ENCODE measurements around the gene DES. TPM values are rescaled to one million over a fixed set of nuclear protein-coding genes. Genes with fewer than 3 reads are reported as not detected.

Gene DES
- total and polyA plus RNA-seq, 9 of the 15 experiments (the other 6 are each of a cell fraction or from before 2014, with no cell fraction given) = 2.5 to 58.9 (median 21.9) TPM

DNA sequence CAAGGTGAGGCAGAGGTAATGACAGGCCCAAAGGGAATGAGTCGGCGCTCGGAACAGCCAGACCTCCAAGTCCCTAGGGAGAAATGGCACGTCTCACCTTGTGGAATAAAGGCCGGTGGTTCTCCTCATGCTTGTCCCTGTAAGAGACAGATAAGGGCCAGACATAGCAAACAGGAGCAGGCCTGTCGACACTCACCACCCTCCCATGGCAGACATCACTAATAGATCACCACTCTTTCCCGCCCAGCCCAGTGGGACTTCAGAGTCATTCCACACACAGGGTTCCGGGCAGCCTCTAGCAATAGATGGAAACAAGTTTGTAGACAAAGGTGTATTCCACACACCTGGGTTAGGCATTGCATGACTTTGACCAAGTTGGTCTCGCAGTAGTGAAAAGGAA is 36.7 kb upstream of the DES start:
- POLR2A ChIA-PET = no interaction called here
- intact Hi-C loops (cut with micrococcal nuclease) = no loop called here
- peaks cover 3% of the 10 kb centered on the region for H3K9me1 ChIP-seq (ENCODE audit: control insufficient read depth, insufficient read depth, low read length)
- H3K36me3 ChIP-seq (ENCODE audit: control insufficient read depth, insufficient read depth, low read length) = peaks cover 65% of the 10 kb centered on the region; the same call in 2 of the 3 replicates
- in situ Hi-C loops (cut with MboI) = no loop called here
- no peak overlapping the region; a peak in 2 of 4 replicates for H3K9ac ChIP-seq (ENCODE audit: insufficient read depth in 1 of 2, low read depth in 2 of 2, low read length in 2 of 2)
- peaks cover 2% of the 10 kb centered on the region; the same call in 1 of the 3 replicates for H3K79me2 ChIP-seq (ENCODE audit: control insufficient read depth, insufficient read depth, low read length)
- H3K4me1 ChIP-seq (replicated peaks in 1 of 2; ENCODE audit: control insufficient read depth in 2 of 2, insufficient read depth in 2 of 2, low read length in 2 of 2) = peaks cover 1 to 18% of the 10 kb centered on the region in 2 experiments; a peak in 4 of 5 replicates
- CTCF ChIA-PET (ENCODE audit: low intra/inter-chr PET ratio) = no interaction called here
- WGBS (ENCODE audit: insufficient coverage, low coverage, missing lambda C conversion rate) = 52% methylated on average over 9 of the region's 9 CpGs
- no peaks in the 10 kb centered on the region for H3K9me3 ChIP-seq (replicated peaks; ENCODE audit: control insufficient read depth, insufficient read depth, low read depth, low read length)
- no peak overlapping the region for H2AFZ ChIP-seq (ENCODE audit: low read depth, low read length)
- DNase-seq (ENCODE audit: extremely low read depth in 1 of 4, low spot score in 3 of 4) = peak; percentile 20 to 41 (median 30)
- no peak overlapping the region for H3K4me3 ChIP-seq
- H3K27me3 ChIP-seq (ENCODE audit: control insufficient read depth in 2 of 2, insufficient read depth in 2 of 2, low read length in 2 of 2) = no peaks in the 10 kb centered on the region
- no peak for FAIRE-seq
- peak overlapping the region; percentile 36; the same call in 1 of the 3 replicates for H3K27ac ChIP-seq (ENCODE audit: extremely low read depth, low read depth, low read length)
- ATAC-seq = peak; percentile 87
- BruUV-seq (replicated peaks) = no TSS peak
- H3K4me2 ChIP-seq (ENCODE audit: insufficient read depth, low read length) = no peak overlapping the region
- H4K20me1 ChIP-seq (replicated peaks; ENCODE audit: control insufficient read depth, insufficient read depth, low read length) = no peaks in the 10 kb centered on the region
- 0 out of 2 replicates have a peak, but pooled peaks have one; percentile 7 for TF ChIP-seq GATA2 (CRISPR knock-in tag; IDR thresholded peaks at IDR 0.05)
- no peak for TF ChIP-seq PCBP1 (IDR thresholded peaks at IDR 0.05; ENCODE audit: low read depth, low read length, poor library complexity, severe bottlenecking)
- no peak for TF ChIP-seq ZNF408 (CRISPR knock-in tag; IDR thresholded peaks at IDR 0.05; ENCODE audit: low read depth)
- peak; percentile 49 for TF ChIP-seq TCF3 (CRISPR knock-in tag; IDR thresholded peaks at IDR 0.05)
- TF ChIP-seq, protein P1, sequence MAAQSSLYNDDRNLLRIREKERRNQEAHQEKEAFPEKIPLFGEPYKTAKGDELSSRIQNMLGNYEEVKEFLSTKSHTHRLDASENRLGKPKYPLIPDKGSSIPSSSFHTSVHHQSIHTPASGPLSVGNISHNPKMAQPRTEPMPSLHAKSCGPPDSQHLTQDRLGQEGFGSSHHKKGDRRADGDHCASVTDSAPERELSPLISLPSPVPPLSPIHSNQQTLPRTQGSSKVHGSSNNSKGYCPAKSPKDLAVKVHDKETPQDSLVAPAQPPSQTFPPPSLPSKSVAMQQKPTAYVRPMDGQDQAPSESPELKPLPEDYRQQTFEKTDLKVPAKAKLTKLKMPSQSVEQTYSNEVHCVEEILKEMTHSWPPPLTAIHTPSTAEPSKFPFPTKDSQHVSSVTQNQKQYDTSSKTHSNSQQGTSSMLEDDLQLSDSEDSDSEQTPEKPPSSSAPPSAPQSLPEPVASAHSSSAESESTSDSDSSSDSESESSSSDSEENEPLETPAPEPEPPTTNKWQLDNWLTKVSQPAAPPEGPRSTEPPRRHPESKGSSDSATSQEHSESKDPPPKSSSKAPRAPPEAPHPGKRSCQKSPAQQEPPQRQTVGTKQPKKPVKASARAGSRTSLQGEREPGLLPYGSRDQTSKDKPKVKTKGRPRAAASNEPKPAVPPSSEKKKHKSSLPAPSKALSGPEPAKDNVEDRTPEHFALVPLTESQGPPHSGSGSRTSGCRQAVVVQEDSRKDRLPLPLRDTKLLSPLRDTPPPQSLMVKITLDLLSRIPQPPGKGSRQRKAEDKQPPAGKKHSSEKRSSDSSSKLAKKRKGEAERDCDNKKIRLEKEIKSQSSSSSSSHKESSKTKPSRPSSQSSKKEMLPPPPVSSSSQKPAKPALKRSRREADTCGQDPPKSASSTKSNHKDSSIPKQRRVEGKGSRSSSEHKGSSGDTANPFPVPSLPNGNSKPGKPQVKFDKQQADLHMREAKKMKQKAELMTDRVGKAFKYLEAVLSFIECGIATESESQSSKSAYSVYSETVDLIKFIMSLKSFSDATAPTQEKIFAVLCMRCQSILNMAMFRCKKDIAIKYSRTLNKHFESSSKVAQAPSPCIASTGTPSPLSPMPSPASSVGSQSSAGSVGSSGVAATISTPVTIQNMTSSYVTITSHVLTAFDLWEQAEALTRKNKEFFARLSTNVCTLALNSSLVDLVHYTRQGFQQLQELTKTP (IDR thresholded peaks at IDR 0.05; ENCODE audit: low read depth in 1 of 2, partially characterized antibody in 2 of 2) = no peak
- TF ChIP-seq SMAD4 (CRISPR knock-in tag; conservative IDR thresholded peaks at IDR 0.05) = peak; percentile 44; the same call in 1 of the 2 replicates
- TF ChIP-seq ZNF23 (CRISPR knock-in tag; IDR thresholded peaks at IDR 0.05) = peak; percentile 82
- TF ChIP-seq ARID1B (IDR thresholded peaks at IDR 0.05) = peak; percentile 34; the same call in 1 of the 2 replicates
- TF ChIP-seq CBFA2T3 (IDR thresholded peaks at IDR 0.05) = peak; percentile 54; the same call in 1 of the 2 replicates
- TF ChIP-seq, protein P2, sequence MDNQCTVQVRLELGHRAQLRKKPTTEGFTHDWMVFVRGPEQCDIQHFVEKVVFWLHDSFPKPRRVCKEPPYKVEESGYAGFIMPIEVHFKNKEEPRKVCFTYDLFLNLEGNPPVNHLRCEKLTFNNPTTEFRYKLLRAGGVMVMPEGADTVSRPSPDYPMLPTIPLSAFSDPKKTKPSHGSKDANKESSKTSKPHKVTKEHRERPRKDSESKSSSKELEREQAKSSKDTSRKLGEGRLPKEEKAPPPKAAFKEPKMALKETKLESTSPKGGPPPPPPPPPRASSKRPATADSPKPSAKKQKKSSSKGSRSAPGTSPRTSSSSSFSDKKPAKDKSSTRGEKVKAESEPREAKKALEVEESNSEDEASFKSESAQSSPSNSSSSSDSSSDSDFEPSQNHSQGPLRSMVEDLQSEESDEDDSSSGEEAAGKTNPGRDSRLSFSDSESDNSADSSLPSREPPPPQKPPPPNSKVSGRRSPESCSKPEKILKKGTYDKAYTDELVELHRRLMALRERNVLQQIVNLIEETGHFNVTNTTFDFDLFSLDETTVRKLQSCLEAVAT (IDR thresholded peaks at IDR 0.05) = peak in 1 of 2 experiments; percentile 98; a peak in 2 of 4 replicates
- TF ChIP-seq NCOR1 (IDR thresholded peaks at IDR 0.05) = no peak
- TF ChIP-seq TAL1 (IDR thresholded peaks at IDR 0.05) = peak; percentile 22; the same call in 1 of the 2 replicates
- TF ChIP-seq CBFA2T2 (conservative IDR thresholded peaks at IDR 0.05) = 0 out of 2 replicates have a peak, but pooled peaks have one; percentile 6
- TF ChIP-seq, protein P3, sequence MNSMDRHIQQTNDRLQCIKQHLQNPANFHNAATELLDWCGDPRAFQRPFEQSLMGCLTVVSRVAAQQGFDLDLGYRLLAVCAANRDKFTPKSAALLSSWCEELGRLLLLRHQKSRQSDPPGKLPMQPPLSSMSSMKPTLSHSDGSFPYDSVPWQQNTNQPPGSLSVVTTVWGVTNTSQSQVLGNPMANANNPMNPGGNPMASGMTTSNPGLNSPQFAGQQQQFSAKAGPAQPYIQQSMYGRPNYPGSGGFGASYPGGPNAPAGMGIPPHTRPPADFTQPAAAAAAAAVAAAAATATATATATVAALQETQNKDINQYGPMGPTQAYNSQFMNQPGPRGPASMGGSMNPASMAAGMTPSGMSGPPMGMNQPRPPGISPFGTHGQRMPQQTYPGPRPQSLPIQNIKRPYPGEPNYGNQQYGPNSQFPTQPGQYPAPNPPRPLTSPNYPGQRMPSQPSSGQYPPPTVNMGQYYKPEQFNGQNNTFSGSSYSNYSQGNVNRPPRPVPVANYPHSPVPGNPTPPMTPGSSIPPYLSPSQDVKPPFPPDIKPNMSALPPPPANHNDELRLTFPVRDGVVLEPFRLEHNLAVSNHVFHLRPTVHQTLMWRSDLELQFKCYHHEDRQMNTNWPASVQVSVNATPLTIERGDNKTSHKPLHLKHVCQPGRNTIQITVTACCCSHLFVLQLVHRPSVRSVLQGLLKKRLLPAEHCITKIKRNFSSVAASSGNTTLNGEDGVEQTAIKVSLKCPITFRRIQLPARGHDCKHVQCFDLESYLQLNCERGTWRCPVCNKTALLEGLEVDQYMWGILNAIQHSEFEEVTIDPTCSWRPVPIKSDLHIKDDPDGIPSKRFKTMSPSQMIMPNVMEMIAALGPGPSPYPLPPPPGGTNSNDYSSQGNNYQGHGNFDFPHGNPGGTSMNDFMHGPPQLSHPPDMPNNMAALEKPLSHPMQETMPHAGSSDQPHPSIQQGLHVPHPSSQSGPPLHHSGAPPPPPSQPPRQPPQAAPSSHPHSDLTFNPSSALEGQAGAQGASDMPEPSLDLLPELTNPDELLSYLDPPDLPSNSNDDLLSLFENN (IDR thresholded peaks at IDR 0.05; ENCODE audit: low read depth in 2 of 2, low read length in 2 of 2) = peak in 1 of 2 experiments; percentile 77; a peak in 2 of 4 replicates

All from K562 (cell line).